Measurements from ENCODE around the gene MRPL9.

The MRPL9 gene

GRCh38 chr1:151729157-151729965, 33.9 kb downstream of the MRPL9 start:
- no peak for DNase-seq

GRCh38 chr1:151728151-151729054, 34.9 kb downstream of the MRPL9 start:
- peak; percentile 51 for DNase-seq

- DNase-seq: no peak
These were observed 39.4 kb downstream of the MRPL9 start for GRCh38 chr1:151723726-151724370.

- DNase-seq: no peak
These were observed 41.3 kb downstream of the MRPL9 start for GRCh38 chr1:151721788-151722510.

GRCh38 chr1:151720974-151721787, 42.1 kb downstream of the MRPL9 start, which contains the start of gene RIIAD1:
Gene RIIAD1 (plus strand): TSS chr1:151721522. CDS start chr1:151721537, 15 bp downstream.
- DNase-seq: peak; percentile 70

- no peak for DNase-seq
These were observed 42.7 kb downstream of the MRPL9 start for GRCh38 chr1:151720554-151720953.

GRCh38 chr1:151720125-151720524, 43.2 kb downstream of the MRPL9 start:
- no peak for DNase-seq

GRCh38 chr1:151718666-151719065, 44.6 kb downstream of the MRPL9 start:
- no peak for DNase-seq

- DNase-seq: no peak
These were observed 45.3 kb downstream of the MRPL9 start for GRCh38 chr1:151718011-151718431.

- DNase-seq: peak; percentile 87
These were observed 46.3 kb downstream of the MRPL9 start, which contains the start of gene CELF3 for GRCh38 chr1:151716771-151717631. Gene CELF3 (minus strand): TSS chr1:151716803. CDS start chr1:151716020, 783 bp downstream.

- DNase-seq: no peak
These were observed 46.9 kb downstream of the MRPL9 start for GRCh38 chr1:151716405-151716762.

GRCh38 chr1:151715726-151716404, 47.4 kb downstream of the MRPL9 start:
- DNase-seq: peak; percentile 82

GRCh38 chr1:151714820-151715725, 48.2 kb downstream of the MRPL9 start:
- no peak for DNase-seq

- DNase-seq: no peak
These were observed 49.4 kb downstream of the MRPL9 start for GRCh38 chr1:151713874-151714273.

GRCh38 chr1:151713044-151713443, 50.3 kb downstream of the MRPL9 start:
- DNase-seq: no peak

- DNase-seq: no peak
These were observed 51.3 kb downstream of the MRPL9 start for GRCh38 chr1:151711951-151712350.

- peak; percentile 44 for DNase-seq
These were observed 52.1 kb downstream of the MRPL9 start for GRCh38 chr1:151711044-151711800.

Measured in retina (tissue), 1 donor.